GM19240 (cell line): ENCODE measurements around the gene ALG2.

Source experiments
- DNase-seq: peaks from one replicate; pipeline ENCODE4 v3.0.0; 2011; ENCODE audit warnings: low spot score; ENCODE audit not compliant: insufficient read length

ALG2 gene

DNA sequence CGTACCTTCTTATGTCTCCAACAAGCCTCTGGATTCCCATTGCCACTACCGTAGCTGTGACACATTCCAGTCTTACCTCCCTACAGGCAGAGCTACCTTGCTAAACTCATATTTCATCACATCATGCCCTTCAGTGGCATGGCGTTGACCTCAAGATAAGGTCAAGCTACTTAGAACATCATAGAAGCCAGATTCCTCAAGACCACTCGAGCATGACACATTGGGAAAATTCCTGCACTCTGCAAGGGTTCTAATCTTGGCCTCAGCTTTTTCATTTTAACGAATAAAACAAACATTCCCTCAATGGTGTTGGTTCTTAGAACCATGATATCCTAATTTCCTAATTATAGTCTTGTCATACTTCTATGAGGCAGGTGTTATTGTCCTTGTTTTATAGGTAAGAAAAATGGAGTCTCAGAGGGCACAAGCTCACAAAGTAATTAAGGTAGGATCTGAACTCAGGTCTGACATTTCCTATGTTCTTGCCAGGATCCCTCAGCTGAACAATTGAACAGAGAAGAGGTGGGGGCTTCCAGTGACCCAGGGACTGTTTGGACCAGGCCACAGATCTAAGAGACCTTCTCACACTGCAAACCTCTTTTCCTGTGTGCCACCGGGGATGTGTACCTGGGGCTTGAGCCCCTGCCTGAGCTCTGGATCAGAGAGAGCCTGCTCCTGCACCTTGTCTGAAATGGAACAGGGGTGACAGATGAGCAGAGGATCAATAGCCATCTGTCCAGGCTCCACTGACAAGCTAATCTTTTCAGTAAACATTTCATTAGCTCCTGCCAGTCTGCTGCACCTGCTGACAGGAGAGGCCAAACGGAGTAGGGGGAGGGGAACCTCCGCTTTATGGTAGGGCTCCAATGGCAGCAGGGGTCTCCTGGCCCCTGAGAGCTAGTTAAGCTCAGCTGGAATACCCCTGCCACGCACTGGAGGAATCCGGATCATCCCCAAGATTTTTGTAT, 49.3 kb downstream of the ALG2 start:
- no peak for DNase-seq

DNA sequence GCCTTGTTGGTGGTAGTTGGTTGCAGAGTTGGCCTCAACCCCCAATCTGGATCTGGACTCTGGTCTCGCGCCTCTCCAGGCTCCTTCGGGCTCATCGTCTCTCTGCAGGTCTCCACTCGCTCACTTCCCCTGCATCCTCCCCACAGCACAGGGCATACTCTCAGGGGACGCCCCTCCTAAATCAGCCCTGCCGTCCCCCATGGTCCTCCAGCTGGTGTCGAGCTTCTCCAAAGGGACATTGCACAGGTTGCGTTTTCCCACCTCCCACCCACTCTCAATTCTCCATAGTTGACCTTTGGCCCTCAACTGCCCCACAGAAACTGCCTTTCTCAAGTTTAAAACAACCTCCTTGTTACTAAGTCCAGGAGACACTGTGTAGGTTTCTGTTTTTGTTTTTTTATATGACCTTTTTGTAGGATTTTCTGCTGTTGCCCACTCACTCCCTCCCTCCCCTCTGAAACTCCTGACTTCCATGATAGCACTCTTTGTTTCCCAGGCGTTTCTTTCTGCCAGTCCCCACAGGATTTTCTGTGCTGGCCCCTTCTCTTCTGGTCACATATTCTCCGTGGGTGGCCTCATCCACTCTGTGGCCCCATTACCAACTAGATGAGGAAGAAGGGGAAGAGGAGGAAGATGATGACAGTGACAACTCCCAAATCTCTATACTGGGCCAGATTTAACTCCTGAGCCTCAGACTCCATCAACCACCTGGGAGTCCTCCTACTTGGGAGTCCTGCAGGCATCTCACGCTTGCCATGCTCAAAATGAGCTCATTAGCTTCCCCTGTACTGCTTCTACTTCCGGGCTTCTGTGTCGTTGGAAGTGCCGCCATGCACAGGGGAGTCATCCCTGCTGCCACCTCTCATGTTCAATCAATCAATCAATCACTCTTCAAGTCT, 50.3 kb downstream of the ALG2 start:
- no peak for DNase-seq

DNA sequence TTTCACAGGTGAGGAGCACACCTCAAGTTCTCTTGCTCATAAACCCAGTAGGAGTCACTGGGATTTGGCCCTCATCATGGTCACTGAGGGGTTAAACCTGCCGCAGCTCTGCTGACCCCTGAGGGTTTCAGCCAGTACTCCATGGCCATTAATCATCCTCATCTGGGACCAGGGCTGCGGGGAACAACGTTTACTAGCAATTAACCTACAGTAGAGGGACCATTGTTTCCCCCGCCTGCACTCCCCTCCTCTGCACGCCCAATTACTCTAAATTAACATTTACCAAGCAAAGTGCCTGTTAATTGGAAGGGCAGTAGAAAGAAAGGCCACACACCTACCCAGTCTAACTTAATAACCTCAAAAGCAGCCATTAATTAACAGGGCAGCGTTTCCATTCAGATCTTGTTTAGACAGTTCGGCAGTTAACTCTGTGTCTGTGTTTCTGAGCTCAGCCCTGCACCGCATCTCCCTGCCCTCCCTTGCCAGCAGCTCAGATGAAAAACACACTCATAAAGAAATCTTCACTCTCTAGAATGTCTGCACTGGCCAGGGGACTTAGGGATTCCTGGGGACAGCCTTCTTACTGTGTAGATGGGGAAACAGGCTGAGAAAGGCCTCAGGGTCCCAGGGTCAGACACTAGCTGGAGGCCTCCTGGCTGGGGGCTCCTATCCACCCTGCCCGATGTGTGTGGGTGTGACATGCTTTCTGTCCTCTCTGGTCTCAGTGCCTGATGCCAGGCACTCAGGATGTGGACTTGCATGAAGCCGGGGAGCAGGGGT, 51.6 kb downstream of the ALG2 start:
- DNase-seq = no peak

DNA sequence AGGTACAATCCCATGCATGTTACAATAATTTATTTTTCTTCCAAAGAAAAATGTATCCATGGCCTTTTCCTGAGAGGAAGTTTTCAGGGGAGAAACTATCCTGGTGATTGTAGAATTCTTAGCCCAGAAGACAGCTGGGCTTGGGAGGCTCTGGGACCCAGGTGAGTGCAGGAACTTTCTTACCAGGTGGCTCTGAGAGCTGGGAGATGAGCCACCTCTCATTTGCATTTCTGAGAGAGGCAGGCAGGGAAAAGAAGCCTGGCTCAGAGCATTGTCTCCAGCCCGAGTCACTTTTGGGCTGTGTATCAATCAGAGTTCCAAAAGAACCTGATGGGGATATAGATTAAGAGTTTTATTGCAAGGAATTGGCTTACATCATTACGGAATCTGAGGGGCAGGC, 52.7 kb downstream of the ALG2 start:
- DNase-seq = no peak

DNA sequence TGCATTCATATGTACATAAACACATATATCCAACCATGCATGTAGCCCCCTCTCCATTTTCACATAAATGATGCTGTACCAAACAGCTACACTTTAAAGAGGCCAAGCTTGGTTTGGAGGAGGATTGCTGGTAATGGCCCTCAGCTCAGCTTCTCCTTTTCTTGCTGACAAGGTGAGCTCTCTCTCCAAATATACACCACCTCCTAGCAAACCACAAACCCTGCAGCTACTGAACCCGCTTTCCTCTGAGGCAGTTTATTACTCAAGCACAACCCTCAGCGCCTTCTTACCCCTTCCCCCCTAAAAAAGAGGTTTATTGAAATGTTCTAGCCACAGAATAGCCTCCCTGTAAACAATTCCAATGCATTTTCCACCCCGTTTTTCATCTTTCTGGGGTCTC, 54.0 kb downstream of the ALG2 start:
- no peak for DNase-seq

DNA sequence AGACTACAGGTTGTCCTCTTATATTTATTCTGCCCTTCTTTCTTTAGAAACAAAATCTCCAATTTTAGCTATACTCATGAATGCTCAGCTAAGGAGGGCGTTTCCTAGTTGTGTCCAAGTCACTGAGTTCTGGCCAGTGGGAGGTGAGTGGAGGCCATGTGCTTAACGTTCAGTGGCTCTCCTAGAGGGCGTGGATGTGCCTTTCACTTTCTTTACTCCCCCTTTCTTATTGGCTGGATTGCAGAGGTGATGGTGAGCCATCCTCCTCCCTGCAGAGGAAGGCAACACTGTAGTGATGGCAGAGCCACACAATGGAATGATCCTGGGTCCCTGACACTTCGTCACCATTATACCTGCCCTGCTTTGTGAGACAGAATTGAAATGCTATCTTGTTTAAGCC, 54.6 kb downstream of the ALG2 start:
- no peak for DNase-seq
